ENCODE measurements around the gene HLA-DQA1. TPM values are rescaled to one million over a fixed set of nuclear protein-coding genes. Genes with fewer than 3 reads are reported as not detected.
A peak's percentile ranks its signal among the peaks of the same experiment; 100 is the strongest.

Gene HLA-DQA1
- total RNA-seq, 1 donor from 2014 or later, result 111 TPM

DNA sequence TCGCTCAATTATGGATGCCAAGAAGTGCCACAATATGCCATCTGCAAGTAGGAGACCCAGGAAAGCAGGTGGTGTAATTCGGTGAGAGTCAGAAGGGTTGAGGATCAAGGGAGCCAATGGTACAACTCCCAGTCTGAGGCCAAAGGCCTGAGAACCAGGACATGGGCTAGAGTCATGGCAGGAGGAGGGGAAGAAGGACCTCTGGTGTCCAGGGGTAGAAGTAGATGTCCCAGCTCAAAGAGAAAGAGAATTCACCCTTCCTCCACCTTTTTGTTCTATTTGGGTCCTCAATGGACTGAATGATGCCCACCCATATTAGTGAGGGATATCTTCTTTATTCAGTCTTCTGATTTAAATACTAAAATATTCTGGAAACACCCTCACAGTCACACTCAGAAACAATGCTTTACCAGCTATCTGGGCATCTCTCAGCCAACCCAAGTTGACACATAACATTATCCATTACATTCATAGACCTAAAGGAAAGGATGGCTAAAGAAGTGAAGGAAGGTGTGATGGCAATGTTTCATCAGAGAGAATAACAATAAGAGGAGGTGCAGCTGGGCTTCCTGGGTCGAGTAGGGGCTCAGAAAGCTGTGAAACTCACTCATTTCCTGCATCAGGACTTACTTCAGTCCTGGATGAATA is 21.2 kb upstream of the HLA-DQA1 start:
- Histone ChIP-seq H3K27me3 (no peaks in the 10 kb centered on the region), H3K4me1 (no peaks in the 10 kb centered on the region), H3K27ac (no peak overlapping the region), H3K9me3 (no peaks in the 10 kb centered on the region), H3K36me3 (no peaks in the 10 kb centered on the region), H3K4me3 (no peak overlapping the region)
- no peak for DNase-seq
- intact Hi-C loops (cut with DNase I), result no loop called here
- no peak for ATAC-seq
- TF ChIP-seq, protein P1, sequence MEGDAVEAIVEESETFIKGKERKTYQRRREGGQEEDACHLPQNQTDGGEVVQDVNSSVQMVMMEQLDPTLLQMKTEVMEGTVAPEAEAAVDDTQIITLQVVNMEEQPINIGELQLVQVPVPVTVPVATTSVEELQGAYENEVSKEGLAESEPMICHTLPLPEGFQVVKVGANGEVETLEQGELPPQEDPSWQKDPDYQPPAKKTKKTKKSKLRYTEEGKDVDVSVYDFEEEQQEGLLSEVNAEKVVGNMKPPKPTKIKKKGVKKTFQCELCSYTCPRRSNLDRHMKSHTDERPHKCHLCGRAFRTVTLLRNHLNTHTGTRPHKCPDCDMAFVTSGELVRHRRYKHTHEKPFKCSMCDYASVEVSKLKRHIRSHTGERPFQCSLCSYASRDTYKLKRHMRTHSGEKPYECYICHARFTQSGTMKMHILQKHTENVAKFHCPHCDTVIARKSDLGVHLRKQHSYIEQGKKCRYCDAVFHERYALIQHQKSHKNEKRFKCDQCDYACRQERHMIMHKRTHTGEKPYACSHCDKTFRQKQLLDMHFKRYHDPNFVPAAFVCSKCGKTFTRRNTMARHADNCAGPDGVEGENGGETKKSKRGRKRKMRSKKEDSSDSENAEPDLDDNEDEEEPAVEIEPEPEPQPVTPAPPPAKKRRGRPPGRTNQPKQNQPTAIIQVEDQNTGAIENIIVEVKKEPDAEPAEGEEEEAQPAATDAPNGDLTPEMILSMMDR (IDR thresholded peaks at IDR 0.05), result no peak

DNA sequence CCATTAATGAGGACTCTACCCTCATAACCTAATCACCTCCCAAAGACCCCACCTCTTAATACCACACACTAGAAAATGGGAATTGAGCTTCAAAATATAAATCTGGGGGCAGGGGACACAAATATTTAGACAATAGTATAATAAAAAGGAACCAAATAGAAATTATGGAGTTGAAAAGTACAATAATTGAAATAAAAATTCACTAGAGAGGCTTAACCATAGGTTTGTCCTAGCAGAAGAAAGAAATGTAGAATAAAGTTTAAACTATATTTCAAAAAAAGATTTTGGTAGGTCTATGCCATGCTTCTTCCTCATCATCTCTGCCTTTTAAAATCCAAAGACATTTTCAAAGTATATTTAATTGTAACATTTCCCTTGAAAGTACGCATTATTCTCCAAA is 19.5 kb upstream of the HLA-DQA1 start:
- Histone ChIP-seq H3K36me3 (no peaks in the 10 kb centered on the region), H3K27ac (no peak overlapping the region), H3K9me3 (no peaks in the 10 kb centered on the region), H3K4me1 (no peaks in the 10 kb centered on the region), H3K4me3 (no peak overlapping the region), H3K27me3 (no peaks in the 10 kb centered on the region)
- ATAC-seq (no peak), DNase-seq (no peak)
- intact Hi-C loops (cut with DNase I), result no loop called here
- TF ChIP-seq, protein P1 (IDR thresholded peaks at IDR 0.05), result no peak

DNA sequence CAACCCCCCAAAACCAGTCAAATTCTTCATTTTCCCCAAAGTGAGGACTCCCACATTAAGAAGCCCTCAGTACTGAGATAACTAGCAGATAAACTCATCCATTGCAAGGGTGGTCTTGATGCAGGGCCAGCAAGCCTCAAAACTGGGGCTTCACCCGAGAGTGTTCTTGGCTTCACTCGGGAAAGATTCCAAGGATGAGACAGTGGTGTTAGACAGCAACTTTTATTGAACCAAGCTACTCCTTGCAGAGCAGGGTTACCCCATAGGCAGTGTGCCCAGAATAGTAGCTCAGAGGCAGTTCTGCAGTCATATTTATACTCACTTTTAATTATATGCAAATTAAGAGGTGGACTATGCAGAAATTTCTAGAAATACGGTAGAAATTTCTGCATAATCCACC is 15.8 kb upstream of the HLA-DQA1 start:
- Histone ChIP-seq H3K4me3 (no peak overlapping the region), H3K27me3 (no peaks in the 10 kb centered on the region), H3K36me3 (no peaks in the 10 kb centered on the region), H3K4me1 (no peaks in the 10 kb centered on the region), H3K9me3 (no peaks in the 10 kb centered on the region), H3K27ac (no peak overlapping the region)
- TF ChIP-seq, protein P1 (IDR thresholded peaks at IDR 0.05), result no peak
- no peak for ATAC-seq
- intact Hi-C loops (cut with DNase I), result no loop called here
- no peak for DNase-seq

DNA sequence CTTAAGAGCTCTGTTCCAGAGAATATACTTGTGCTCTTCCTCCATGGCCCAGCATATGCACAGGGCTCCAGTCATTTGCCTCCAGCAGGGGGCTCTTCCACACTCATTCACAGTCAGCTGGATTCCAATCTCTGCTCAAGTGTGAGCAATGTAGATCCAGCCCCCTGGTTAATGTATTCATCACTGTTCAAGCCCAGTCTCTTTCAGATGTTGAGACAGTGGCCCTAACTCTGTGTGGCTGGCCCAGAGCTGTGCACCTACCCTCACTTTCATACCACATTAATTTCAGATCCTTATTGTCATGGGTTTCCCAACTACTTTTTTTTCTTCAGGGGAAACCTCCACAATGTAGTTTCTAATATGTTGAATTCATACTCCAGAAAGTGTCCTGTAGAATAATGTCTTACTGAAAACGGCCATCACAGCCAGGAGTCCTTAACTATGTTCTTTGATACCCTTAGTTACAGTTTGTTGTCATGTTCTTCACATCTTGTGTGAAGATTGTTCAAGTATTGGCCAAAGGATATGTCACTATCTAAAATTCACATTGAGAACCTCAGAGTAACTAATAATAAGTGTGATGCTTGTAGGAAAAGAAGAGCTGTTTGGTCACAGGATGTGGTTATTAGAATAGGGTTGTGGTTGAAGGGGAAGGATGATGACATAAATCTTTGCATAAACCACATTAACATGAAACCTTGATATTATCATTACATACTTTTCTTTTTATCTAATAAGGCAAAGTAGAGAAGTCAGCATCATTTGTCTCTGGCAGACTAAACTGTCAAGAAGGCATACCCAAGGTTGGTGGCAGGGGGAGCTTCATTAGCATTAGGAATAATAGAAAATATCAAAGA is 14.4 kb upstream of the HLA-DQA1 start:
- intact Hi-C loops (cut with DNase I), result no loop called here
- ATAC-seq, result peak; percentile 89
- H3K4me1 ChIP-seq, result no peaks in the 10 kb centered on the region
- TF ChIP-seq, protein P1 (IDR thresholded peaks at IDR 0.05), result peak; percentile 27
- DNase-seq, result no peak
- H3K27ac ChIP-seq, result peak overlapping the region; percentile 70
- H3K36me3 ChIP-seq, result no peaks in the 10 kb centered on the region
- H3K9me3 ChIP-seq, result no peaks in the 10 kb centered on the region
- H3K4me3 ChIP-seq, result no peak overlapping the region
- H3K27me3 ChIP-seq, result no peaks in the 10 kb centered on the region

DNA sequence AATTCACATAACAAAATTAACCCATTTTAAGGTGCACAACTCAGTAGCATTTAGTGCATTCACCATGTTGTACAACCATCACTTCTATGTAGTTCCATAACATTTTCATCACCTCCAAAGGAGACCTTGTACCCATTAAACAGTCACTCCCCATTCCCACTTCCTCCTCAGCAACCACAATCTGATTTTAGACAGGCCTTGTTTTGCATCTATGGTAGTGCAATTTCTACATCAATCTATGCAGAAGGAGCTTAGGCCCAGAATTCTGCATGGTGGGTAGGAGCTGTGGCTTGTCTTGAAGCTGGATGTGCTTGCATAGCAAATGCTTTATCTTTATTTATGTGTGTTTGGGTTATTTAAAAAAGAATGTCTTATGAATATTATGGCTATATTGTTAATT is 13.5 kb upstream of the HLA-DQA1 start:
- DNase-seq (no peak), ATAC-seq (peak; percentile 69)
- Histone ChIP-seq H3K36me3 (no peaks in the 10 kb centered on the region), H3K4me3 (no peak overlapping the region), H3K27me3 (no peaks in the 10 kb centered on the region), H3K27ac (peak overlapping the region; percentile 70), H3K9me3 (no peaks in the 10 kb centered on the region), H3K4me1 (no peaks in the 10 kb centered on the region)
- intact Hi-C loops (cut with DNase I), result no loop called here
- TF ChIP-seq, protein P1 (IDR thresholded peaks at IDR 0.05), result no peak

Measured in upper lobe of right lung (tissue), 1 donor.